NK-92 treated with Interleukin-12 subunit alpha and Interleukin-12 subunit beta, amount 100 ng/mL, for 24 hours (cell line): Measurements from ENCODE around the gene PRKAG2.

Experiments used
- DNase-seq: peaks from one replicate; lab custom pipeline; 2025; lab: John Stamatoyannopoulos, UW

PRKAG2 gene

DNA sequence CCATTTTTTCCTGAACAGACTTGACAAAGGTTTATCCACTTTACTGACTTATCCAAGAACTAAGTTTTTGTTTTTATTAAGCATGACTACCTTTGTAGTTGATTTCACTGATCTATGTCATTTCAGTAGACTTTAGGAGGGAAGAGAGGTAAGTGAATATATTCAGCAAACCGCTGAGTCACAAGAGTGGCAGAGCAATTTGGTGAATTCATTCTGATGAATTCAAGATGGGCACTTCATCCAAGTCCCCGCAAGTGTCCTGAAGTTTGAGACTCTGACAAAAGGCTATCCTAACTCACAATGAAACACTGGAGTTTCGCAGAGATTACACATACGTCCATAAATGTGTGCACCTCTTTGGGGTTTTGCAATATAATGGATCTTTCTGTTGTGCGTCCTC, 255.0 kb downstream of the PRKAG2 start:
- no peak for DNase-seq

DNA sequence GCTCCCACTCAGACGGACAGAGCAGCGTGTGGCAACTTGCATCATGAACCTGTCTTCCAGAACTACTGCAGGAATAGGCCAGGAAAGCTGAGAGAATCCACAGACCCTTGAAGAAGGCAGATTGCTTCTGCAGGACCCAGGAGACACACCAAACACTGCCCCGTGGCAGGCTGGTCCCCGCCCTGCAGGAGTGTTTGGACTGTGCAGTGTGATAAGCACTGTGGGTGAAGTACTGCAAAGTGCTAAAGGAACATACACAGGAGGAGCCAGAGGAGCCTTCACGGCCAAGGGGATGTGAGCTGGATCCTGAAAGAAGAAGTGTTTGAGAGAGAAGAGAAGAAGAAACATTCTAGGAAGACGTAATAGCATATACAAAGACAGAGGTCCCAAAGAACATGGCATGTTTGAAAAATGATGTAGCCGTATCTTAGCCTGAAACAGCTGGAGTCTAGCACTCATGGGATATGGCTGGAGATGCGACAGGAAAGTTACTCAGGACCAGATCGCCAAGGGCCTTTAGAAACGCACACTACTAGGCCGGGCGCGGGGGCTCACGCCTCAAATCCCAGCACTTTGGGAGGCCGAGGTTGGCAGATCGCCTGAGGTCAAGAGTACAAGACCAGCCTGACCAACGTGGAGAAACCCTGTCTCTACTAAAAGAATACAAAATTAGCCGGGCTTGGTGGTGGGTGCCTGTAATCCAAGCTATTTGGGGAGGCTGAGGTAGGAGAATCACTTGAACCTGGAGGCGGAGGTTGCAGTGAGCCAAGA, 260.3 kb downstream of the PRKAG2 start:
- DNase-seq: no peak

DNA sequence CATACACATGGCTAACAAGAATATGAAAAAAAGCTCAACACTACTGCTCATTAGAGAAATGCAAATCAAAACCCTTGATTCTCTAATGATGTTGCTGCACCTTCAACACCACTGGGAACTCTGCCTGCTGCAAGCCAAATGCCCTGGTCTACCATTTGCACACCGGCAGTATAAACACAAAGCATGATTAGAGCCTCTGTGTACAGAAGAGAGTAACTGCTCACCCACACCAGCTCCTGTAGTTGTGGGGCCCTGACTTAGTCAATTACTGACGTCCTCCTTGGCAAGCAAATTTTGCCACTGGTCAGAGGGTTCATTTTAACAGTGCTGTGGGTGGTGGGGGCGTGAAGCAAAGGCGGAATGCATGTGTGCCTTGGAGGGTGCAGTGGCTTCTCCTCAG, 261.1 kb downstream of the PRKAG2 start:
- DNase-seq: no peak

DNA sequence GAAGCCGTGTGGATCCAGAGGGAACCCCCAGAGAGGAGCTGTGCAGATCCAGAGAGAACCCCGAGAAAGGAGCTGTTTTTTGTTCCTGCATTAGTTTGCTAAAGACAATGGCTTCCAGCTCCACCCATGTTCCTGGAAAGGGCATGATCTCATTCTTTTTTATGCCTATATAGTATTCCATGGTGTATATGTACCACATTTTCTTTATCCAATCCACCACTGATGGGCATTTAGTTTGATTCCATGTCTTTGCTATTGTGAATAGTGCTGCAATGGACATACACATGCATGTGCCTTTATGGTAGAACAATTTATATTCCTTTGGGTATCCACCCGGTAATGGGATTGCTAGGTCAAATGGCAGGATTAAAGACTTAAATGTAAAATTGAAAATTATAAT, 261.9 kb downstream of the PRKAG2 start:
- no peak for DNase-seq

DNA sequence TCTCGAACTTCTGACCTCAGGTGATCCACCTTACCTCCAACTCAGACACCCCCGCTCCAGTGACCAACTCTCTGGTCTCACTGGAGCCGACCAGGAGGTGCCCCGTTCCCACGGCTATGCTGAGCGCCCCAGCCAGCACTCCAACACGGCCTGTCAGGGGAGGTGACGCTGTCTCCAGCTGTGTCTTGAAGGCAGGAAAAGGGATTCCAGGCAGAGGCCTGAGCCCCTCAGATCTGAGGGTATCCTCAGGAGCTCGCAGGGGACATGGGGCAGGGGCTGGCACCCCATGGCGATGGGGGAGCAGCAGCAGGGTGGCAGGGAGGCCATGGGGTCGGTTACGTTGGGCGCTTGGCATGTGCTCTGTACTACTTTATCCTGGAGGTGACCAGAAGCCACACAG, 262.9 kb downstream of the PRKAG2 start:
- no peak for DNase-seq

DNA sequence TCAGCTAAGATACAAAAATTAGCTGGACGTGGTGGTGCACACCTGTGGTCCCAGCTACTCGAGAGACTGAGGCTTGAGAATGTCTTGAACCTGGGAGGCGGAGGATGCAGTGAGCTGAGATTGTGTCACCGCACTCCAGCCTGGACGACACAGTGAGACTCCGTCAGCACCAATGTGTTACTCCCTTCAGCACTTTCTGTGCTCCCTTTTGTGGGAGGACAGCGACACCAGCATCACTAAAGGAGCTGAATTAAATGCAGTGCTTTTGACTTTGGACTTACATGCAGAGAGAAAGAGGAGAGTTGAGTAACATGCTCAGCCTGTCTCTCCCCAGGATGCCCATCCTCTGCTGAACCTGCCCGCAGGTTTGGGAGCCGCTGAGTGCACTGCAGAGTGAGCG, 265.0 kb downstream of the PRKAG2 start:
- DNase-seq: no peak

DNA sequence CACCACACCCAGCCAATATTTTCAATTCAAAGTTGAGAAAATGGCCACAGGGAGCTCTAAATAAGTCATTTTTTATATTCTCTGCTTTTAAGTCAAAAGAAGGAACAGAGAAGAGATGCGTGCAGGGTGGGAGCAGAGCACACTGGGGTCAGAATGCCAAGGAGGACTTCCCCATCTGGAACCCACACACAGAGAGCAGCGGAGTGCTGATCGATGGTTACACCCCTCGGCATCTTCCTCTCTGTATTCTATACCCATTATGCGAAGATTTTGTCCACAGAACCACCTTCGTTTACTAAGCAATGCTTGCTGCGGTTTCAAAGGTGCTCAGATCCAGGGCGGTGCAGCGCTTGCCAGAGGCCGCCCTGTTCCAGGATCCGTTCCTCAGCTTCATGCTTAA, 265.9 kb downstream of the PRKAG2 start:
- no peak for DNase-seq

DNA sequence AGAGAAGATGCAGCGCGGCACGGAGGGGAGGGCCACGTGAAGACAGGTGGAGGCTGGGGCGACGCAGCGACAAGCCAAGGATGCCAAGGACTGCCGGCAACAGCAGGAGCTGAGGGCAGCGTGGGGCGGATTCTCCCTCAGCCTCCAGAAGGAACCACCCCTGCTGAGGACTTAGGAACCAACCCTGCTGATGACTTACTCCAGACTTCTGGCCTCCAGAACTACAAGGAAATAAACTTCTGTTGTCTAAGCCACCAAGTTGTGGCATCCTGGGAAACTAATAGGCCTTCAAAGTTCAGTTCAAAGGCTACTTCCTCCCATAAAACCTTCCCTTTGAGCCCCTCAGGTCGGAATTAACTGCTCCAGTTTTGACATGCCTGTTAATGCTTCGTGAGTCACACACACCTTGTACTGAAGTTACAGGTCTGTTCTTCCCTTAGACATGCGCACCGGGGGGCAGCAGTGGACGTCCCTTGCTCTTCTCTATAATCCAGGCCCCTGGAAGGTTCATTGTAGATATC, 268.8 kb downstream of the PRKAG2 start:
- DNase-seq: no peak

DNA sequence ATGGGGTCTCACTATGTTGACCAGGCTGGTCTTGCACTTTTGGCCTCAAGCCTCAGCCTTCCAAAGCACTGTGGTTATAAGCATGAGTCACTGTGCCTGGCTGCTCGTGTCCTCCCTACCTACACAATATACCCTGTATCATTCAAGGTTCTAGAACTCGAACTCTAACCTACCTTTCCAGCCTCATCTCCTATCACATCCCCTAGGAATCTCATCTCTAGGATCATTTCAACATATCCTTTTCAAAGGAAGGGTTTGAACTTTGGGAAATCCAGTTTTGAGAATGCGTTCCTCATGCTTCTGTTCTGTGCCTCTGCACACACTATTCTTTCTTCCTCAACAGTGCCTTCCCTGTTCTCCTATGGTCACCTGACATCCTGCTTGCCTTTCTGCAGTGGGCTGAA, 269.4 kb downstream of the PRKAG2 start:
- no peak for DNase-seq

DNA sequence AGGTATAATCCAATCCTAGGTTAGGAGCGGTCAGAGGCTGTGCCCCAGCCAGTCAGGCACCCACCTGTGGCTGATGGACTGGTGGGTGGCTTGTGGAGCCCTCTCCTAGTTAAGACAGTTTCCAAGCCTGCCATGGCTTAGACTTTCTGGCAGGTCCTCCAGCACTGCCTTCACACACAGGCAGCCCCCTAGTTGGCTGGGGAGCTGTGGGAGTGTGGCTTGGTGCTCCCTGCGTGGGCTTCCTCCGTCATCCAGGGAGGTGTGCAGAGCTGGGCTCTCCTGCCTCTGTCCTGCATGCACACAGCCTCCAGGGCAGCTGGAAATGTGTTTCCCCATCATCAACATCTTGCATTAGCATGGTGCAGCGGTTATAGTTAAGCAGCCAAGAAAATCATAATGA, 273.0 kb downstream of the PRKAG2 start:
- no peak for DNase-seq

DNA sequence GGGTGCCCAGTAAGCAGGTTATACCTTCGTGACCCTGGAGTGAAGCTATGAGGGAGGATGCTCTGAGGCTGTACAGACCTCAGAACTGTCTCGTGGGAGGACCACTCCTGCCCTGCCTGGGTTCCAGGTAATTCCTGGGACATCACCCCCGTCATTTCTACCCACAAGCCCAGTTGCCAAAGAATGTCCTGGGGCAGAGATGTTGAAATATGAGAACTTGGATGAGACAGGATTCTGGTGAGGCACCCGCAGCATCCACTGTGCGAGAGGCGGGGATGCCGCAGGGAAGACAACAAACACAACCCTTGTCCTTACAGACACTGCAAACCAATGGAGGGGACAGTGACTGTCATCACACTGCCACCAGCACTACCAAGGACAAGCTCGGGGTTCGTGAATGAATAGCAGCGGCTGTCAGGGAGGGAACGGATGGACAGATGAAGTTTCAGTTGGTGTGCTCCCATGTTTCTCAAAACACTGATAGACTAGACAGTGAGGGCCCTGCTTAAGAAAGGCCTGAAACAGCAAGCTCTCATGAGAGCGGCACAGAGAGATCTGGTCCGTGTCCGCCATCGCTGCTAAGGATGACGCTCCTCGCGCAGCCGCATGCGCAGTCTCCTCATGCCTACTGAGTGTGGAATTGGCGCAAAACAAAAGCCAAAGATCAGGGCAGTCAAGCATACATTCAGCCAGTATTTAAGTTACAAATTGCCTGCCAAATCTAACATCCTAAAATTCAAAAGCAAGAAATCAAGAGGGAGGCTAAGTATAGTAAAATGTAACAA, 275.2 kb downstream of the PRKAG2 start:
- no peak for DNase-seq

DNA sequence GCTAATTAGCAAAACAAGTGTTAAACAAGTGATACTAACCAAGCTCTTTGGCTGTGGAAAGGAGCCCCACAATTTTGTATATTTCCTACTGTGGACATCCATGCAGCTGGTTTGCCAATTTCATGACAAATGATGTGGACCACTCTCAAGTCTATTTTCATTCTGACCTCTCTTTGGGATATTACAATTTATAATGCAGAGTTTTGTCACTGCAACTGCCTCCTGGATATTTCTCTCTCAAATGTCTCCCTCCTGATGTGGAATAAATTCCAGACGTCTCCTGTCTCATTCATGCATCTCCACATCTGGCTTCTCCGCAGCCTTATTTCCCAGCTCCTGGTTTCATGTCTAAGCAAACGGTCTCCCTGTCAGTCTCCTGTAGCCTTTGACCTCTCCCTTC, 276.6 kb downstream of the PRKAG2 start:
- no peak for DNase-seq

DNA sequence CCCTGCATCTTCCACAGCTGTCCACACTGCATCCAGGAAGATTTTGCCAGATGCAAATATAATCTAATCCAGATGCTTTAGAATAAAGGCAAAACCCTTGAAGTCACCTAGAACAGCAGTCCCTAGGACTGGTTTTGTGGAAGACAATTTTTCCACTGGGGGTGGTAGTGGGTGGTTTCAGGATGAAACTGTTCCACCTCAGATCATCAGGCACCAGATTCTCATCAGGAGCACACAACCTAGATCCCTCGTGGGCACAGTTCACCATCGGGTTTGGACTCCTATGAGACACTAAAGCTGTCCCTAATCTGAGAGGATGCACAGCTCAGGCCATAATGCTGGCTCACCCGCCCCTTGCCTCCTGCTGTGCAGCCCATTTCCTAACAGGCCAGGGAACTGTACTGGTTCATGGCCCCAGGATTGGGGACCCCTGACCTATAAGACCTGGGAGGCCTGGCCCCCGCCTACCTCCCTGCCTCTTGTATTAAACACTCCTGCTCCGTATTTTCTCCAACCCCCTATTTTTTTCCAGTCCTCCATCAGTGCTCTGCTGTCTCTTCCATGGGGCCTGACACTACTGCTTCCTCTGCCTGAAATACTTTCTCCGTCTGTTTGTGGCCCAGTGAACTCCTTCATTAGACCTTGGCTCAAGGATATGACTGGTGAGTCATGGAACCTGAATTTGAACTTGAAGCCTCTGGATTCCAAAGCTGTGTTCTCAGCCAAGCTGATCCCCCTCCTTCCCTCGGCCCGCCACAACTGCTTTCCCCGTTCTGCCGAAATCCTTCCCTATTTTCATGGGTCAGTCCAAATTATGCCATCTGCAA, 277.3 kb downstream of the PRKAG2 start:
- no peak for DNase-seq

DNA sequence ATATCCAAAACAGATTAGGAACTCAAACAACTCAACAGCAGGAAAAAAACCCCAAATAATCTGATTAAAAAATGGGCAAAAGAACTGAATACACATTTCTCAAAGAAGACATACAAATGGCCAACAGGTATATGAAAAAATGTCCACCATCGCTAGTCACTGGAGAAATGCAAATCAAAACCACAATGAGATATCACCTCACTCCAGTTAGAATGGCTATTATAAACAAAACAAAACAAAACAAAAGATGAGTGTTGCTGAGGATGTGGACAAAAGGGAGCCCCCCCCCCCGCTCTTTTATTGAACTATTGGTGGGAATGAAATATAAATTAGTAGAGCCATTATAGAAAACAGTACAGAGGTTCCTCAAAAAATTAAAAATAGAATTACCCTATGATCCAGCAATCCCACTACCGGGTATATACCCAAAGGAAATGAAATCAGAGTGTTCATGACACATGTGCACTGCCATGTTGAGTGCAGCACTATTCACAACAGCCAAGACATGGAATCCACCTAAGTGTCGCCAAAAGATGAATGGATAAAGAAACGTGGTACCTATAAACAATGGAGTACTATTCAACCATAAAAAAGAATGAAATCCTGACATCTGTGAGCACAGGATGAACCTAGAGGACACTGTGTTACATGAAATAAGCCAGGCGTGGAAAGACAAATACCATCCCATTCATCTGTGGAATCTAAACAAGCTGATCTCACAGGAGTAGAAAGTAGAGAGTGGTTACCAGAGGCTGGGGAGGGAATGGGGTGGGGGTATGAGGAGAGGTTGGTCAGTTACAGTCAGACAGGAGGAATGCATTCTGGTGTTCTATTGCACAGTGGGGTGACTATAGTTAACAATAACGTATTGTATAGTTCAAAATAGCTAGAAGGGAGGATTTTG, 279.1 kb downstream of the PRKAG2 start:
- no peak for DNase-seq

DNA sequence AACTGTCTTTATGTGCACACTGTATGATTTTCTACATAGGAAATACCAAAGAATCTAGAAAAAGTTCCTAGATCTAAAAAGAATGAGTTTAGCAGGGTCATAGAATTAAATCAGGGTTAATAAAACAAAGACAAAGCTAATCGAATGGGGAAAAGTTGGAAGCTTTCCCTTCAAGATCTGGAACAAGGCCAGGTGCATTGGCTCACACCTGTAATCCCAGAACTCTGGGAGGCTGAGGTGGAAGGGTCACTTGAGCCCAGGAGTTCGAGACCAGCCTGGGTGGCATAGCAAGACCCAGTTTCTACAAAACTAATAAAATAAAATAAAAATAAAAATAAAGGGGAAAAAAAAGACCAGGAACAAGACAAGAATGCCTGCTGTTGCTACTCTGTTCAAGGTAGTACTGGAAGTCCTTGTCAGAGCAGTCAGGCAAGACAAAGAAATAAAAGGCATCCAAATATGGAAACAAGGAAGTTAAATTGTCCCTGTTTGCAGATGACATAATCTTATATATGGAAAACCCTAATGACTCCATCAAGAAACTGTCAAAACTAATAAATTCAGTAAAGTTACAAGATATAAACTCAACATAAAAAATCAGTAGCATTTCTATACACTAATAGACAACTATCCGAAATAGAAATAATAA, 281.1 kb downstream of the PRKAG2 start:
- no peak for DNase-seq

DNA sequence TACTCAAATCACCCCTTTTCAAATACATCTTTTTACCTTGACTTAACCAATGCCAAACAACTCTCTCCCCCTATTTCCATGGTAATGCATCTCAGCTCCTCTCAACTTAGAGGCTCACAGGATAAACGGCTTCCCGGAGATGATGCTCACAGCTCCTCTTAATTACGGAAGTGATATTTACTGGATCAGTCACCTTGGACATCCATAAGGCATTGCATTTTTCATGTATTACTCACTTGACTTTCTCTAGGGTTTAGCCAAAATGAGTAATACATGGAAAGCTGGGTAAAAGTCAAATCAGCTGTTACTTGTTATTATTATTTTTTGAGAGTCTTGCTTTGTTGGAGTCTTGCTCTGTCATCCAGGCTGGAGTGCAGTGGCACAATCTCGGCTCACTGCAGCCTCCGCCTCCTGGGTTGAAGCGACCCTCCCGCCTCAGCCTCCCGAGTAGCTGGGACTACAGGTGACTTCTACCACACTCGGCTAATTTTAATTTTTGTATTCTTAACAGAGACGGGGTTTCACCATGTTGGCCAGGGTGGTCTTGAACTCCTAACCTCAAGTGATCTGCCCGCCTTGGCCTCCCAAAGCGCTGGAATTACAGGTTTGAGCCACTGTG, 283.9 kb downstream of the PRKAG2 start:
- no peak for DNase-seq

DNA sequence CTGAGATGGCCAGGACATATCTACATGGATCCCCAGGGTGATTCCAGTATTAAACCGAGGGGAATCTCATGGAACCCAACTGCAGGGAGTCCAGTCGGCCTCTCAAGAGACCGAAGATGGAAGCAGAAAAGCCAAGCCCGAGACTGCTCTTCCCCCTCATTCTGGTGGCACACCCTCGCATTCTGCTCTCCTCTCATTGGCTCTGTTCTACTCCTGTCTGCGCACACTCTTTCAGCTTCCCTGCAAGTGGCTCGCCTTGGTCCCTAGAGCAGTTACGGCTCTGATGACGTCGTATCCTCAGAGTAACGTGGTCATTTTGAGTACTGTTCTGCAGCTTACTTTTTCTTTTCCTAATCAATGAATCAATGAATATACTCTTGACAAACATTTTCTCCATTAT, 284.6 kb downstream of the PRKAG2 start:
- DNase-seq: no peak

DNA sequence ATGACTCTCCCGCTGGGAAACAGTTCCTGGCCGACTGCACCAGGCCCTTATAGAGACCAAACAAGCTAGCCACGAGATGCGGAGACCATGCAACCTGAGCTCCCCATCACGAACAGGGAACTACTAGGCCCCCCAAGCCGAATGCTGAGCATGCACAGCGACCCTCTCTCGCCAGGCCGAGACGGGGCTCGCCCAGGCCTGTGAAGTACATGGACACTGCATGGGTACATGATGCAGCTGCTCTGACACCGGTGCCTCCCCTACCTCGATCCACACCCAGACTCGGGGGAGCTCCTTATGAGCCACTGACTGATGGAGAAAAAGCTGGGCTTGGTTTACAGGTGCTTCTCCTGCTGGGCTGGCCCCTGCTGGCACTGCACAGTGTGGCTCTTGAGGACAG, 285.0 kb downstream of the PRKAG2 start:
- DNase-seq: no peak

DNA sequence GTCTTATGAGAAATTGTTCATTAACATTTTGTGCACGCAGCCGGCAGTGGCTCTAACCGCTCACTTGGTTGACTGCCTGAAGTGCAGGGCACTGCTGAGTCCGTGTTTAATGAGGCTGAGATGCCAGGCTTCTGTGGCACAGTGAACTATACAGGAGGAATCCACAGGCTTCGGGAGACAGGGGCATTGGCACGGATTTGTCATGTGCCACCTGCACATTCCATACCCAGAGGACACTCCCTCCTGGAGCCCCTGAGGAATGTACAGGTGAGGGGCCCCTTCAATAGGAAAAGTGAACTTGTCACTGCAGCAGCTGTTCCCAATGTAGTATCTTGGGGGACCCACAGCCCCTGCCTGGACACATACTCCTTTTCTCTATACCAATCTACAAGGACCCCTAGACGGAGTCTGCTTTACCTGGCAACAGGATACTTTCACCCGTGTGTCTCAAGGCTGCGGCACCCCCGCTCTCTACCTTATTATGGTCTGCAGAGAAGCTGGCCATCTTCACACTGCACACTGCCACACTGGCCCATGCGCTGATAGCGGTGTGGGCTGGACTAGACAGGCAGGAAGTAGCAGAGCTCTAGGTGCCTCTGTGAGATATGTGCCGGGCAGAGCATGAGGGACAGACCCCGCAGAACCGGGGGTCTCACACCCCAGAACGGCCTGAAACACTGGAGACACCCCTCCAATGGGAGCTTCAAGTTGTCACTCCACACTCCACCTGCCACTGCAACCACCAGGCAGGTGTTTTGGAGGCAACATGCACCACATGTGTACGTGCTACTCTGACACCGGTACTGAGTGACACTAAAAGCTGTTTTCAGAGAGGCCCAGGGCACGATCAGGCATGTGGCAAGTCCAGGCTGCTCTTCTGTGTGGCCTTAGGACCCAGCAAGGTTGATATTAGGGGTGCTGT, 285.8 kb downstream of the PRKAG2 start:
- no peak for DNase-seq
